Tibial artery (tissue), 4 donors: ENCODE results near the gene CTF1.

ENCODE experiments used
- DNase-seq, 2 donors: peaks; one replicate each; pipeline ENCODE4 v3.0.0-alpha.2; 2019
- H3K27ac ChIP-seq, 2 donors: fragments of 200-600 bp; sonication (generic) in 1 of 2; 1 replicate in 1 of 2; 2 replicates in 1 of 2; pipeline ENCODE4 v1.5.1; 2018 to 2019; ENCODE audit warnings: mild to moderate bottlenecking in 1 of 2
- H3K27me3 ChIP-seq, 2 donors: fragments of 200-600 bp; sonication (generic) in 1 of 2; one replicate each; pipeline versions ENCODE4 v1.5.1 to v1.6.0; 2016 to 2019
- H3K36me3 ChIP-seq, 3 donors: fragments of 200-600 bp; sonication (generic) in 2 of 3; one replicate each; pipeline ENCODE4 v1.5.1; 2016 to 2019; ENCODE audit warnings: mild to moderate bottlenecking in 2 of 3
- H3K4me1 ChIP-seq, 4 donors: fragments of 200-600 bp; sonication (generic) in 2 of 4; 1 replicate in 3 of 4; 2 replicates in 1 of 4; pipeline ENCODE4 v1.5.1; 2016 to 2019
- H3K4me3 ChIP-seq, 2 donors: fragments of 200-600 bp; sonication (generic) in 1 of 2; 1 replicate in 1 of 2; 2 replicates in 1 of 2; pipeline ENCODE4 v1.5.1; 2018 to 2019; ENCODE audit warnings: mild to moderate bottlenecking in 2 of 2
- H3K9me3 ChIP-seq, 3 donors: fragments of 200-600 bp; sonication (generic) in 1 of 3; one replicate each; pipeline ENCODE4 v1.5.1; 2016 to 2019
- intact Hi-C: fragments of 100-400 bp; cut with DNase I; formaldehyde crosslinking; loops from one replicate; pipeline ENCODE4 v1.15.0; 2023; ENCODE audit warnings: low total_unique reads
- TF ChIP-seq, protein P1 (sequence below), 2 experiments: fragments of 200-600 bp in 1 of 2; fragments of 450-650 bp in 1 of 2; IDR thresholded peaks; one replicate each; pipeline ENCODE4 v1.5.1; 2017 to 2019; ENCODE audit warnings: antibody characterized with exemption in 2 of 2, mild to moderate bottlenecking in 1 of 2, moderate library complexity in 1 of 2

The CTF1 gene

DNA sequence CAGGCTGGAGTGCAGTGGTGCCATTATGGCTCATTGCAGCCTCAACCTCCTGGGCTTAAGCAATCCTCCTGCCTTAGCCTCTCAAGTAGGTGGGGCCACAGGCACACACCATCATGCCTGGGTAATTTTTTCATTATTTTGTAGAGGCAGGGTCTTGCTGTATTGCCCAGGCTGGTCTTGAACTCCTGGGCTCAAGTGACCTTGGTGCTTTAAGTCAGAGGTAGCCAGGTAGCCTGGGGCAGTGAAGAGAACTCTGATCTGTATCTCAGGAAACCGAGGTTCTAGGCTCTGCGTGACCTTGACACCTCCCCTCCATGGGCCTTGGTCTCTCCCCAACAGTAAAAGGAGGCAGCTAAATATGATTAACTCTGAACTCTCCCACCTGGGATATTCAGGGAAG lies 3.4 kb downstream of the CTF1 start:
- peaks cover 0 to 5% (median 0%) of the 10 kb centered on the region in 3 donors for H3K36me3 ChIP-seq
- intact Hi-C loops = loop anchor here (5.0 kb wide), 1 partner anchor 57 kb away; no protein-coding TSS in a partner anchor
- TF ChIP-seq, protein P1, sequence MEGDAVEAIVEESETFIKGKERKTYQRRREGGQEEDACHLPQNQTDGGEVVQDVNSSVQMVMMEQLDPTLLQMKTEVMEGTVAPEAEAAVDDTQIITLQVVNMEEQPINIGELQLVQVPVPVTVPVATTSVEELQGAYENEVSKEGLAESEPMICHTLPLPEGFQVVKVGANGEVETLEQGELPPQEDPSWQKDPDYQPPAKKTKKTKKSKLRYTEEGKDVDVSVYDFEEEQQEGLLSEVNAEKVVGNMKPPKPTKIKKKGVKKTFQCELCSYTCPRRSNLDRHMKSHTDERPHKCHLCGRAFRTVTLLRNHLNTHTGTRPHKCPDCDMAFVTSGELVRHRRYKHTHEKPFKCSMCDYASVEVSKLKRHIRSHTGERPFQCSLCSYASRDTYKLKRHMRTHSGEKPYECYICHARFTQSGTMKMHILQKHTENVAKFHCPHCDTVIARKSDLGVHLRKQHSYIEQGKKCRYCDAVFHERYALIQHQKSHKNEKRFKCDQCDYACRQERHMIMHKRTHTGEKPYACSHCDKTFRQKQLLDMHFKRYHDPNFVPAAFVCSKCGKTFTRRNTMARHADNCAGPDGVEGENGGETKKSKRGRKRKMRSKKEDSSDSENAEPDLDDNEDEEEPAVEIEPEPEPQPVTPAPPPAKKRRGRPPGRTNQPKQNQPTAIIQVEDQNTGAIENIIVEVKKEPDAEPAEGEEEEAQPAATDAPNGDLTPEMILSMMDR (IDR thresholded peaks at IDR 0.05) = no peak
- no peak overlapping the region for H3K4me3 ChIP-seq
- no peaks in the 10 kb centered on the region for H3K9me3 ChIP-seq
- no peak for DNase-seq
- no peak overlapping the region for H3K27ac ChIP-seq
- H3K4me1 ChIP-seq = peaks cover 0 to 39% (median 27%) of the 10 kb centered on the region in 4 donors
- H3K27me3 ChIP-seq = no peaks in the 10 kb centered on the region

DNA sequence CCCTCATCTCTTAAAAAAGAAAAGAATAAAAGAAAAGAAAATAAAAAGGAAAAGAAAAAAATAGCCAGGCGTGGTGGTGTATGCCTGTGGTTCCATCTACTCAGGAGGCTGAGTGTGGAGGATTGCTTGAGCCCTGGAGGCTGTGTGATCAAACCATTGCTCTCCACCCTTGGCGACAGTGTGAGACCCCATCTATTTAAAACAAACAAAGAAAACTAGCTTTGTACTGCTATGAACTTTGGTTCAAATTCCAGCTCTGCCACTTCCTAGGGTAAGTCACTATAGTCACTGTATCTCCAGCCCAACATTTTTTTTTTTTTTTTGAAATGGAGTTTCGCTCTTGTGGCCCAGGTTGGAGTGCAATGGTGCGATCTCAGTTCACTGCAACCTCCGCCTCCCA lies 4.2 kb downstream of the CTF1 start:
- Histone ChIP-seq H3K27ac (no peak overlapping the region), H3K4me3 (no peak overlapping the region), H3K9me3 (no peaks in the 10 kb centered on the region), H3K27me3 (no peaks in the 10 kb centered on the region), H3K4me1 (peaks cover 0 to 31% (median 19%) of the 10 kb centered on the region in 4 donors), H3K36me3 (peaks cover 0 to 5% (median 0%) of the 10 kb centered on the region in 3 donors)
- TF ChIP-seq, protein P1 (IDR thresholded peaks at IDR 0.05) = no peak
- no peak for DNase-seq
- intact Hi-C loops = loop anchor here (5.0 kb wide), 1 partner anchor 58 kb away; no protein-coding TSS in a partner anchor

DNA sequence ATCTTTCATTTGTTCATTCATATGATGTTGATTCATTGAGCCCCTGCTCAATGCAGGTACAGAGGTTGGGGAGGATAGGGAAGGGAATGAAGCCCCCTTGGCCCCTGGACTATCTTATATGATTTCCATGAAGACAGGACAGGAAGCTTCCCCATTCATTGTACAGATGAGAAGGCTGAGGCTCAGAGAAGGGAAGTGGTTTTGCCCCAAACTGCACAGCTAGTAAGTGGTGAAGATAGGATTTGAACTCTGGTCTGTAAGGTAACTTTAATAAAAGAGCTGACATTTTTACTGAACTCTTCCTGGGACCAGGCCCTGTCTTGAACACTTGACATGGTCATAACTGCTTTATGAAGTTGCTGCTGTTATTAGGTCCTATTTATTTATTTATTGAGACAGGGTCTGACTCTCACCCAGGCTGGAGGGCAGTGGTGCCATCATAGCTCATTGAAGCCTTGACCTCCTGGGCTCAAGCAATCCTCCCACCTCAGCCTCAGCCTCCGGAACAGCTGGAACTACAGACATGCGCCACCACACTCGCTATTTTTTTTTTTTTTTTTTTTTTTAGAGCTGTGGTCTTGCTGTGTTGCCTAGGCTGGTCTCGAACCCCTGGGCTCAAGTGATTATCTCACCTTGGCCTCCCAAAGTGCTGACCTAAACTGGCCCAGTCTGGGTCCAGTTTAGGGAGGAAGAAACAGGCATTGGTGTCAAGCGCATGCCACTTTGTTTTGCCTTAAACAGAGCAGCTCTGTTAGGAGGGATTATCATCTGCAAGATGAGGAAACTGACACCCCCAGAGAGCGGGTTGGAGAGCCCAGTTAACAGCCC lies 5.0 kb downstream of the CTF1 start:
- Histone ChIP-seq H3K27ac (peak overlapping the region; percentile 74 to 79), H3K4me1 (peaks cover 0 to 24% (median 13%) of the 10 kb centered on the region in 4 donors), H3K27me3 (no peaks in the 10 kb centered on the region), H3K36me3 (peaks cover 0 to 5% (median 0%) of the 10 kb centered on the region in 3 donors), H3K4me3 (peak overlapping the region; percentile 52 to 55), H3K9me3 (no peaks in the 10 kb centered on the region)
- intact Hi-C loops = loop anchor here (5.0 kb wide), 1 partner anchor 59 kb away; no protein-coding TSS in a partner anchor
- TF ChIP-seq, protein P1 (IDR thresholded peaks at IDR 0.05) = no peak
- DNase-seq = no peak

DNA sequence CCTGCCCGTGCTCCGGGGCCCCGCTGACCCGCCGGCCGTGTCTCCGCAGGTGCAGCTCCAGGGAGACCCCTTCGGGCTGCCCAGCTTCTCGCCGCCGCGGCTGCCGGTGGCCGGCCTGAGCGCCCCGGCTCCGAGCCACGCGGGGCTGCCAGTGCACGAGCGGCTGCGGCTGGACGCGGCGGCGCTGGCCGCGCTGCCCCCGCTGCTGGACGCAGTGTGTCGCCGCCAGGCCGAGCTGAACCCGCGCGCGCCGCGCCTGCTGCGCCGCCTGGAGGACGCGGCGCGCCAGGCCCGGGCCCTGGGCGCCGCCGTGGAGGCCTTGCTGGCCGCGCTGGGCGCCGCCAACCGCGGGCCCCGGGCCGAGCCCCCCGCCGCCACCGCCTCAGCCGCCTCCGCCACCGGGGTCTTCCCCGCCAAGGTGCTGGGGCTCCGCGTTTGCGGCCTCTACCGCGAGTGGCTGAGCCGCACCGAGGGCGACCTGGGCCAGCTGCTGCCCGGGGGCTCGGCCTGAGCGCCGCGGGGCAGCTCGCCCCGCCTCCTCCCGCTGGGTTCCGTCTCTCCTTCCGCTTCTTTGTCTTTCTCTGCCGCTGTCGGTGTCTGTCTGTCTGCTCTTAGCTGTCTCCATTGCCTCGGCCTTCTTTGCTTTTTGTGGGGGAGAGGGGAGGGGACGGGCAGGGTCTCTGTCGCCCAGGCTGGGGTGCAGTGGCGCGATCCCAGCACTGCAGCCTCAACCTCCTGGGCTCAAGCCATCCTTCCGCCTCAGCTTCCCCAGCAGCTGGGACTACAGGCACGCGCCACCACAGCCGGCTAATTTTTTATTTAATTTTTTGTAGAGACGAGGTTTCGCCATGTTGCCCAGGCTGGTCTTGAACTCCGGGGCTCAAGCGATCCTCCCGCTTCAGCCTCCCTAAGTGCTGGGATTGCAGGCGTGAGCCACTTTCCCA lies 5.9 kb downstream of the CTF1 start:
- intact Hi-C loops = loop anchor here (5.0 kb wide), 1 partner anchor 60 kb away; no protein-coding TSS in a partner anchor
- Histone ChIP-seq H3K27ac (peak overlapping the region; percentile 79 to 86), H3K9me3 (no peaks in the 10 kb centered on the region), H3K36me3 (peaks cover 0 to 5% (median 0%) of the 10 kb centered on the region in 3 donors), H3K27me3 (no peaks in the 10 kb centered on the region), H3K4me3 (peak overlapping the region; percentile 52 to 55), H3K4me1 (peaks cover 0 to 21% (median 10%) of the 10 kb centered on the region in 4 donors)
- TF ChIP-seq, protein P1 (IDR thresholded peaks at IDR 0.05) = peak in 1 of 2 experiments; percentile 84
- DNase-seq = peak; percentile 39 to 80

DNA sequence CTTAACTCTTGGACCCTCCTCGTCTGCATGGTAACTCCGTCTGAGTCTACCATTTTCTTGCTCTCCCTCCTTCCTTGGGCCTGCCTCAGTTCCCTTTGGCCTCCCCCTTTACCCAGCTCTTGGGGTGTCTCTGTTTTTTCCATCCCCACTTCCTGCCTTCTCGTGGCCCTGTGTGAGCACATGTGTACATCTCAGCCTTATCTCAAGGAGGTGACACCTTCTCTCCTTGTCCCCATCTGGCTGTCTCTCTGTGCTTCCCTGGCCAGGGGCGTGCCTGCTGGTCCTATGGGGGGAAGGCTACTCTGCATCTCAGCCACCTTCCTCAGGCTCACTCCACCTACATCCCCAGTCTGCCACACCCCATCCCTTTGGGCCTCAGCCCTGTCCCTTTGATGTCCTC lies 6.6 kb downstream of the CTF1 start:
- Histone ChIP-seq H3K4me3 (peak overlapping the region; percentile 52 to 55), H3K27ac (peak overlapping the region; percentile 79 to 86), H3K4me1 (peaks cover 0 to 18% (median 6%) of the 10 kb centered on the region in 4 donors), H3K36me3 (peaks cover 0 to 5% (median 0%) of the 10 kb centered on the region in 3 donors), H3K9me3 (no peaks in the 10 kb centered on the region), H3K27me3 (no peaks in the 10 kb centered on the region)
- DNase-seq = no peak
- intact Hi-C loops = loop anchor here (5.0 kb wide), 1 partner anchor 61 kb away; no protein-coding TSS in a partner anchor
- TF ChIP-seq, protein P1 (IDR thresholded peaks at IDR 0.05) = no peak
